ENCODE data around the gene CTU2.

- no peak for TF ChIP-seq POLR2AphosphoS5 (IDR thresholded peaks at IDR 0.05; ENCODE audit: low read depth, low read length)
- TF ChIP-seq POLR2A (IDR thresholded peaks at IDR 0.05; ENCODE audit: low read depth, low read length) = no peak
- no peak for TF ChIP-seq TAF1 (IDR thresholded peaks at IDR 0.05; ENCODE audit: borderline replicate concordance, low read depth, low read length)
Measured at GRCh38 chr16:88719933-88720296, 13.6 kb downstream of the CTU2 start.
